ENCODE data around the gene C19orf67.
A peak's percentile ranks its signal among the peaks of the same experiment; 100 is the strongest.

The C19orf67 gene

GRCh38 chr19:14115756-14116155, 30.2 kb upstream of the C19orf67 start:
- Histone ChIP-seq H2BK120ac (ENCODE audit: insufficient read depth, low read length, poor library complexity) (no peak overlapping the region), H2BK5ac (ENCODE audit: low read depth, low read length, poor library complexity) (no peak overlapping the region), H3K36me3 (ENCODE audit: control insufficient read depth in 1 of 2, insufficient read depth in 2 of 2, low read length in 2 of 2) (peaks cover 0 to 4% of the 10 kb centered on the region in 2 experiments), H3K9me3 (ENCODE audit: insufficient read depth, low read depth, low read length) (no peaks in the 10 kb centered on the region), H3K4me2 (ENCODE audit: low read length) (no peak overlapping the region), H3K18ac (ENCODE audit: low read length) (no peak overlapping the region), H3K9ac (ENCODE audit: low read length) (no peak overlapping the region), H3K14ac (ENCODE audit: low read length) (no peak overlapping the region), H3K27me3 (ENCODE audit: insufficient read depth, low read length) (no peaks in the 10 kb centered on the region), H2AK5ac (ENCODE audit: low read length) (no peak overlapping the region), H2AFZ (ENCODE audit: insufficient read depth, low read length, poor library complexity) (no peak overlapping the region), H3K27ac (ENCODE audit: low read depth, low read length) (no peak overlapping the region), H3K4ac (ENCODE audit: low read depth, low read length) (no peak overlapping the region), H3K4me1 (ENCODE audit: control insufficient read depth in 1 of 2, insufficient read depth in 2 of 2, low read length in 2 of 2) (peaks cover 14 to 26% of the 10 kb centered on the region in 2 experiments), H3K4me3 (ENCODE audit: low read depth, low read length) (no peak overlapping the region), H3K79me1 (ENCODE audit: low read length) (peaks cover 4% of the 10 kb centered on the region), H4K12ac (ENCODE audit: low read depth, low read length) (no peak overlapping the region), H2BK12ac (ENCODE audit: low read length) (no peak overlapping the region), H4K91ac (ENCODE audit: low read depth, low read length) (no peak overlapping the region), H3K79me2 (ENCODE audit: control insufficient read depth, insufficient read depth, low read length, poor library complexity) (peaks cover 2% of the 10 kb centered on the region), H3K23ac (ENCODE audit: low read length) (no peak overlapping the region), H4K8ac (ENCODE audit: low read depth, low read length) (no peak overlapping the region)
- no peak for DNase-seq
- no CpG with 5 or more reads among the region's 5 CpGs for WGBS (ENCODE audit: extremely low coverage, insufficient coverage, insufficient read length)

DNA sequence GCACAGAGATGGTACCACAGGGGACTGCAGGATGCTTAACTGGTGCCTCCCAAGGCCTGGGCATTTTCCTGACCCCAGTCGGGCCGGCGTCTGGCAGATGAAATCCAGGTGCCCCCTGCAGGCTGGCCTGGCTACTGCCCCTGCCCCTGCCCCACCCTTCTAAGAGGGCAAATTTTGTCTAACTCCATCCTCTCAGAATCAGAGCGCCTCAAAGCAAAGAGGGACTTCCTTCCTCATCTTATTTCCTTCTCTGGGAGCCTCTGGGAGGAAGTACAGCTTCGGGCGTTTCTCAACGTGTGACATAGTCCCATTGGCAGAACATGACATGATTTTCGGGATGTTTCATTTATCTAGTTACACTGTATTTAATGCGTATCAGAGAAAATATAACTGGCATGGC, 29.3 kb upstream of the C19orf67 start:
- Histone ChIP-seq H3K36me3 (ENCODE audit: control insufficient read depth in 1 of 2, insufficient read depth in 2 of 2, low read length in 2 of 2) (no peaks in the 10 kb centered on the region), H3K79me2 (ENCODE audit: control insufficient read depth, insufficient read depth, low read length, poor library complexity) (peaks cover 2% of the 10 kb centered on the region), H3K4me3 (ENCODE audit: low read depth, low read length) (no peak overlapping the region), H3K4me2 (ENCODE audit: low read length) (no peak overlapping the region), H3K9ac (ENCODE audit: low read length) (no peak overlapping the region), H3K79me1 (ENCODE audit: low read length) (peaks cover 4% of the 10 kb centered on the region), H3K23ac (ENCODE audit: low read length) (no peak overlapping the region), H4K8ac (ENCODE audit: low read depth, low read length) (no peak overlapping the region), H3K27me3 (ENCODE audit: insufficient read depth, low read length) (no peaks in the 10 kb centered on the region), H2BK5ac (ENCODE audit: low read depth, low read length, poor library complexity) (no peak overlapping the region), H3K4me1 (ENCODE audit: control insufficient read depth in 1 of 2, insufficient read depth in 2 of 2, low read length in 2 of 2) (peaks cover 14 to 26% of the 10 kb centered on the region in 2 experiments), H4K91ac (ENCODE audit: low read depth, low read length) (no peak overlapping the region), H3K27ac (ENCODE audit: low read depth, low read length) (no peak overlapping the region), H2AK5ac (ENCODE audit: low read length) (no peak overlapping the region), H2BK12ac (ENCODE audit: low read length) (no peak overlapping the region), H2BK120ac (ENCODE audit: insufficient read depth, low read length, poor library complexity) (no peak overlapping the region), H3K18ac (ENCODE audit: low read length) (no peak overlapping the region), H2AFZ (ENCODE audit: insufficient read depth, low read length, poor library complexity) (no peak overlapping the region), H3K9me3 (ENCODE audit: insufficient read depth, low read depth, low read length) (no peaks in the 10 kb centered on the region), H3K14ac (ENCODE audit: low read length) (no peak overlapping the region), H3K4ac (ENCODE audit: low read depth, low read length) (no peak overlapping the region), H4K12ac (ENCODE audit: low read depth, low read length) (no peak overlapping the region)
- WGBS (ENCODE audit: extremely low coverage, insufficient coverage, insufficient read length) = no CpG with 5 or more reads among the region's 9 CpGs
- DNase-seq = peak; percentile 33 to 51

GRCh38 chr19:14114439-14114838, 28.9 kb upstream of the C19orf67 start:
- Histone ChIP-seq H3K9me3 (ENCODE audit: insufficient read depth, low read depth, low read length) (no peaks in the 10 kb centered on the region), H3K4me2 (ENCODE audit: low read length) (no peak overlapping the region), H2AFZ (ENCODE audit: insufficient read depth, low read length, poor library complexity) (no peak overlapping the region), H2BK5ac (ENCODE audit: low read depth, low read length, poor library complexity) (no peak overlapping the region), H3K14ac (ENCODE audit: low read length) (no peak overlapping the region), H3K79me2 (ENCODE audit: control insufficient read depth, insufficient read depth, low read length, poor library complexity) (peaks cover 2% of the 10 kb centered on the region), H2BK12ac (ENCODE audit: low read length) (no peak overlapping the region), H3K23ac (ENCODE audit: low read length) (no peak overlapping the region), H3K4ac (ENCODE audit: low read depth, low read length) (no peak overlapping the region), H3K18ac (ENCODE audit: low read length) (no peak overlapping the region), H3K27ac (ENCODE audit: low read depth, low read length) (no peak overlapping the region), H3K9ac (ENCODE audit: low read length) (no peak overlapping the region), H3K79me1 (ENCODE audit: low read length) (peaks cover 4% of the 10 kb centered on the region), H3K4me1 (ENCODE audit: control insufficient read depth in 1 of 2, insufficient read depth in 2 of 2, low read length in 2 of 2) (peaks cover 11 to 23% of the 10 kb centered on the region in 2 experiments), H4K91ac (ENCODE audit: low read depth, low read length) (no peak overlapping the region), H3K4me3 (ENCODE audit: low read depth, low read length) (no peak overlapping the region), H2AK5ac (ENCODE audit: low read length) (no peak overlapping the region), H3K36me3 (ENCODE audit: control insufficient read depth in 1 of 2, insufficient read depth in 2 of 2, low read length in 2 of 2) (no peaks in the 10 kb centered on the region), H2BK120ac (ENCODE audit: insufficient read depth, low read length, poor library complexity) (no peak overlapping the region), H3K27me3 (ENCODE audit: insufficient read depth, low read length) (no peaks in the 10 kb centered on the region), H4K8ac (ENCODE audit: low read depth, low read length) (no peak overlapping the region), H4K12ac (ENCODE audit: low read depth, low read length) (no peak overlapping the region)
- WGBS (ENCODE audit: extremely low coverage, insufficient coverage, insufficient read length) = no CpG with 5 or more reads among the region's 7 CpGs
- DNase-seq = no peak

- Histone ChIP-seq H3K79me1 (ENCODE audit: low read length) (peaks cover 4% of the 10 kb centered on the region), H4K8ac (ENCODE audit: low read depth, low read length) (no peak overlapping the region), H3K36me3 (ENCODE audit: control insufficient read depth in 1 of 2, insufficient read depth in 2 of 2, low read length in 2 of 2) (no peaks in the 10 kb centered on the region), H3K4me2 (ENCODE audit: low read length) (no peak overlapping the region), H2BK12ac (ENCODE audit: low read length) (no peak overlapping the region), H3K9ac (ENCODE audit: low read length) (no peak overlapping the region), H3K79me2 (ENCODE audit: control insufficient read depth, insufficient read depth, low read length, poor library complexity) (peaks cover 2% of the 10 kb centered on the region), H3K23ac (ENCODE audit: low read length) (no peak overlapping the region), H3K27ac (ENCODE audit: low read depth, low read length) (no peak overlapping the region), H3K4ac (ENCODE audit: low read depth, low read length) (no peak overlapping the region), H4K91ac (ENCODE audit: low read depth, low read length) (no peak overlapping the region), H2AK5ac (ENCODE audit: low read length) (no peak overlapping the region), H3K4me3 (ENCODE audit: low read depth, low read length) (no peak overlapping the region), H3K9me3 (ENCODE audit: insufficient read depth, low read depth, low read length) (no peaks in the 10 kb centered on the region), H3K27me3 (ENCODE audit: insufficient read depth, low read length) (no peaks in the 10 kb centered on the region), H3K4me1 (ENCODE audit: control insufficient read depth in 1 of 2, insufficient read depth in 2 of 2, low read length in 2 of 2) (peaks cover 10 to 22% of the 10 kb centered on the region in 2 experiments), H4K12ac (ENCODE audit: low read depth, low read length) (no peak overlapping the region), H3K18ac (ENCODE audit: low read length) (no peak overlapping the region), H2BK120ac (ENCODE audit: insufficient read depth, low read length, poor library complexity) (no peak overlapping the region), H2AFZ (ENCODE audit: insufficient read depth, low read length, poor library complexity) (no peak overlapping the region), H3K14ac (ENCODE audit: low read length) (no peak overlapping the region), H2BK5ac (ENCODE audit: low read depth, low read length, poor library complexity) (no peak overlapping the region)
- peak in 1 of 2 donors; percentile 40 for DNase-seq
- no CpG with 5 or more reads among the region's 18 CpGs for WGBS (ENCODE audit: extremely low coverage, insufficient coverage, insufficient read length)
These were observed 28.3 kb upstream of the C19orf67 start for GRCh38 chr19:14113762-14114414.

Measured in trophoblast cell (in vitro differentiated cells and primary cell).